ENCODE measurements around the gene MAK. TPM values are rescaled to one million over a fixed set of nuclear protein-coding genes. Genes with fewer than 3 reads are reported as not detected.

The MAK gene
- polyA plus RNA-seq, 1 donor from 2014 or later, result not detected

DNA sequence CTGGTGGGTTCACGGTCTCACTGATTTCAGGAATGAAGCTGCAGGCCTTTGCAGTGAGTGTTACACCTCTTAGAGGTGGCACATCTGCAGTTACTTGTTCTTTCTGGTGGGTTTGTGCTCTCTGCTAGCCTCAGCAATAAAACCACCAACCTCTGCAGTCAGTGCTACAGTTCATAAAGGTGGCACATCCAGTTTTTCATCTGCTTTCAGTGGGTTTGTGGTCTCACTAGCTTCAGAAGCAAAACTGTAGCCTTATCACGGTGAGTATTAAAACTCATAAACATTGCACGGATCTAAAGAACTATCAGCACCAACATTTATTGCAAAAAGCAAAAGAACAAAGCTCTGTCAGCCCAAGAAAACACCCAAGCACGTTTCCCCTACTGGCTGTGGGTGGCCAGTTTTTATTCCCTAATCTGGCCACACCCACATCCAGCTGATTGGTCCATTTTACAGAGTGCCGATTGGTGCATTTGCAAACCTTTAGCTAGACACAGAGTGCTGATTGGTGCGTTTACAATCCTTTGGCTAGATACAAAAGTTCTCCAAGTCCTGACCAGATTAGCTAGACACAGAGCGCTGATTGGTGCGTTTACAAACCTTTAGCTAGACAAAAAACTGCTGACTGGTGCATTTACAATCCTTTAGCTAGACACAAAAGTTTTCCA, 118.9 kb downstream of the MAK start:
- Histone ChIP-seq H2AFZ (ENCODE audit: low read depth, low read length) (no peak overlapping the region), H4K20me1 (ENCODE audit: insufficient read depth) (no peaks in the 10 kb centered on the region), H3K9ac (ENCODE audit: low read length) (no peak overlapping the region), H3F3A (ENCODE audit: insufficient read depth, low read length, poor library complexity, severe bottlenecking) (no peaks in the 10 kb centered on the region), H3K27me3 (ENCODE audit: insufficient read depth, low read depth, low read length) (no peaks in the 10 kb centered on the region), H3K9me3 (ENCODE audit: low read length) (no peaks in the 10 kb centered on the region), H3K4me2 (ENCODE audit: low read length) (no peak overlapping the region), H3K79me2 (replicated peaks; ENCODE audit: insufficient read depth, low read length) (peaks cover 7% of the 10 kb centered on the region), H3K27ac (ENCODE audit: low read length) (no peak overlapping the region), H3K4me3 (ENCODE audit: low read length) (no peak overlapping the region), H3K9me2 (ENCODE audit: insufficient read depth, low read length) (no peaks in the 10 kb centered on the region), H3K36me3 (ENCODE audit: insufficient read depth, low read length) (no peaks in the 10 kb centered on the region)
- TF ChIP-seq, protein P1, sequence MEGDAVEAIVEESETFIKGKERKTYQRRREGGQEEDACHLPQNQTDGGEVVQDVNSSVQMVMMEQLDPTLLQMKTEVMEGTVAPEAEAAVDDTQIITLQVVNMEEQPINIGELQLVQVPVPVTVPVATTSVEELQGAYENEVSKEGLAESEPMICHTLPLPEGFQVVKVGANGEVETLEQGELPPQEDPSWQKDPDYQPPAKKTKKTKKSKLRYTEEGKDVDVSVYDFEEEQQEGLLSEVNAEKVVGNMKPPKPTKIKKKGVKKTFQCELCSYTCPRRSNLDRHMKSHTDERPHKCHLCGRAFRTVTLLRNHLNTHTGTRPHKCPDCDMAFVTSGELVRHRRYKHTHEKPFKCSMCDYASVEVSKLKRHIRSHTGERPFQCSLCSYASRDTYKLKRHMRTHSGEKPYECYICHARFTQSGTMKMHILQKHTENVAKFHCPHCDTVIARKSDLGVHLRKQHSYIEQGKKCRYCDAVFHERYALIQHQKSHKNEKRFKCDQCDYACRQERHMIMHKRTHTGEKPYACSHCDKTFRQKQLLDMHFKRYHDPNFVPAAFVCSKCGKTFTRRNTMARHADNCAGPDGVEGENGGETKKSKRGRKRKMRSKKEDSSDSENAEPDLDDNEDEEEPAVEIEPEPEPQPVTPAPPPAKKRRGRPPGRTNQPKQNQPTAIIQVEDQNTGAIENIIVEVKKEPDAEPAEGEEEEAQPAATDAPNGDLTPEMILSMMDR (IDR thresholded peaks at IDR 0.05; ENCODE audit: poor library complexity, severe bottlenecking), result no peak
- TF ChIP-seq TAF1 (IDR thresholded peaks at IDR 0.05; ENCODE audit: low read depth) (no peak), POLR2AphosphoS5 (IDR thresholded peaks at IDR 0.05) (no peak), EP300 (conservative IDR thresholded peaks at IDR 0.05; ENCODE audit: poor library complexity, severe bottlenecking) (no peak), MXI1 (conservative IDR thresholded peaks at IDR 0.05; ENCODE audit: poor library complexity, severe bottlenecking) (no peak), EZH2 (IDR thresholded peaks at IDR 0.05; ENCODE audit: borderline replicate concordance, insufficient read depth, low read length, poor library complexity, severe bottlenecking) (no peak), SMC3 (conservative IDR thresholded peaks at IDR 0.05; ENCODE audit: poor library complexity) (no peak), RAD21 (conservative IDR thresholded peaks at IDR 0.05) (no peak)
- TF ChIP-seq, protein P2, sequence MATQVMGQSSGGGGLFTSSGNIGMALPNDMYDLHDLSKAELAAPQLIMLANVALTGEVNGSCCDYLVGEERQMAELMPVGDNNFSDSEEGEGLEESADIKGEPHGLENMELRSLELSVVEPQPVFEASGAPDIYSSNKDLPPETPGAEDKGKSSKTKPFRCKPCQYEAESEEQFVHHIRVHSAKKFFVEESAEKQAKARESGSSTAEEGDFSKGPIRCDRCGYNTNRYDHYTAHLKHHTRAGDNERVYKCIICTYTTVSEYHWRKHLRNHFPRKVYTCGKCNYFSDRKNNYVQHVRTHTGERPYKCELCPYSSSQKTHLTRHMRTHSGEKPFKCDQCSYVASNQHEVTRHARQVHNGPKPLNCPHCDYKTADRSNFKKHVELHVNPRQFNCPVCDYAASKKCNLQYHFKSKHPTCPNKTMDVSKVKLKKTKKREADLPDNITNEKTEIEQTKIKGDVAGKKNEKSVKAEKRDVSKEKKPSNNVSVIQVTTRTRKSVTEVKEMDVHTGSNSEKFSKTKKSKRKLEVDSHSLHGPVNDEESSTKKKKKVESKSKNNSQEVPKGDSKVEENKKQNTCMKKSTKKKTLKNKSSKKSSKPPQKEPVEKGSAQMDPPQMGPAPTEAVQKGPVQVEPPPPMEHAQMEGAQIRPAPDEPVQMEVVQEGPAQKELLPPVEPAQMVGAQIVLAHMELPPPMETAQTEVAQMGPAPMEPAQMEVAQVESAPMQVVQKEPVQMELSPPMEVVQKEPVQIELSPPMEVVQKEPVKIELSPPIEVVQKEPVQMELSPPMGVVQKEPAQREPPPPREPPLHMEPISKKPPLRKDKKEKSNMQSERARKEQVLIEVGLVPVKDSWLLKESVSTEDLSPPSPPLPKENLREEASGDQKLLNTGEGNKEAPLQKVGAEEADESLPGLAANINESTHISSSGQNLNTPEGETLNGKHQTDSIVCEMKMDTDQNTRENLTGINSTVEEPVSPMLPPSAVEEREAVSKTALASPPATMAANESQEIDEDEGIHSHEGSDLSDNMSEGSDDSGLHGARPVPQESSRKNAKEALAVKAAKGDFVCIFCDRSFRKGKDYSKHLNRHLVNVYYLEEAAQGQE (IDR thresholded peaks at IDR 0.05; ENCODE audit: borderline replicate concordance), result no peak

DNA sequence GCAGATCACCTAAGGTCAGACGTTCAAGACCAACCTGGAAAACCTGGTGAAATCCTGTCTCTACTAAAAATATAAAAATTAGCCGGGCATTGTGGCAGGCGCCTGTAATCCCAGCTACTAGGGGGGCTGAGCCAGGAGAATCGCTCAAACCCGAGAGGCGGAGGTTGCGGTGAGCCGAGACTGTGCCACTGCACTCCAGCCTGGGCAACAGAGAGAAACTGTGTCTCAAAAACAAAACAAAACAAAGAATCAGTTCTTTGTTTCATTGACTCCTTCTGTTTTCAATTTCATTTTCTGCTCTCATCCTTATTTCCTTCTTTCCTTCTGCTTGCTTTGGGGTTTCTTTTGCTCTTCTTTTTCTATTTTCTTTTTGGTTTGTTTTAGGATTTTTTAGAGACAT, 124.4 kb downstream of the MAK start:
- no peak for TF ChIP-seq SMC3 (conservative IDR thresholded peaks at IDR 0.05; ENCODE audit: poor library complexity)
- no peak for TF ChIP-seq EZH2 (IDR thresholded peaks at IDR 0.05; ENCODE audit: borderline replicate concordance, insufficient read depth, low read length, poor library complexity, severe bottlenecking)
- TF ChIP-seq, protein P1 (IDR thresholded peaks at IDR 0.05; ENCODE audit: poor library complexity, severe bottlenecking), result no peak
- no peak for TF ChIP-seq EP300 (conservative IDR thresholded peaks at IDR 0.05; ENCODE audit: poor library complexity, severe bottlenecking)
- no peak for TF ChIP-seq MXI1 (conservative IDR thresholded peaks at IDR 0.05; ENCODE audit: poor library complexity, severe bottlenecking)
- TF ChIP-seq, protein P2 (IDR thresholded peaks at IDR 0.05; ENCODE audit: borderline replicate concordance), result no peak
- no peak for TF ChIP-seq TAF1 (IDR thresholded peaks at IDR 0.05; ENCODE audit: low read depth)
- no peak for TF ChIP-seq RAD21 (conservative IDR thresholded peaks at IDR 0.05)
- TF ChIP-seq POLR2AphosphoS5 (IDR thresholded peaks at IDR 0.05), result no peak
- Histone ChIP-seq H3K9me2 (ENCODE audit: insufficient read depth, low read length) (no peaks in the 10 kb centered on the region), H3F3A (ENCODE audit: insufficient read depth, low read length, poor library complexity, severe bottlenecking) (no peaks in the 10 kb centered on the region), H3K4me3 (ENCODE audit: low read length) (no peak overlapping the region), H3K9me3 (ENCODE audit: low read length) (no peaks in the 10 kb centered on the region), H2AFZ (ENCODE audit: low read depth, low read length) (no peak overlapping the region), H3K36me3 (ENCODE audit: insufficient read depth, low read length) (no peaks in the 10 kb centered on the region), H3K4me2 (ENCODE audit: low read length) (no peak overlapping the region), H3K27me3 (ENCODE audit: insufficient read depth, low read depth, low read length) (no peaks in the 10 kb centered on the region), H3K27ac (ENCODE audit: low read length) (no peak overlapping the region), H3K9ac (ENCODE audit: low read length) (no peak overlapping the region), H4K20me1 (ENCODE audit: insufficient read depth) (no peaks in the 10 kb centered on the region), H3K79me2 (replicated peaks; ENCODE audit: insufficient read depth, low read length) (no peaks in the 10 kb centered on the region)
